ENCODE results near the gene KCTD7.

DNA sequence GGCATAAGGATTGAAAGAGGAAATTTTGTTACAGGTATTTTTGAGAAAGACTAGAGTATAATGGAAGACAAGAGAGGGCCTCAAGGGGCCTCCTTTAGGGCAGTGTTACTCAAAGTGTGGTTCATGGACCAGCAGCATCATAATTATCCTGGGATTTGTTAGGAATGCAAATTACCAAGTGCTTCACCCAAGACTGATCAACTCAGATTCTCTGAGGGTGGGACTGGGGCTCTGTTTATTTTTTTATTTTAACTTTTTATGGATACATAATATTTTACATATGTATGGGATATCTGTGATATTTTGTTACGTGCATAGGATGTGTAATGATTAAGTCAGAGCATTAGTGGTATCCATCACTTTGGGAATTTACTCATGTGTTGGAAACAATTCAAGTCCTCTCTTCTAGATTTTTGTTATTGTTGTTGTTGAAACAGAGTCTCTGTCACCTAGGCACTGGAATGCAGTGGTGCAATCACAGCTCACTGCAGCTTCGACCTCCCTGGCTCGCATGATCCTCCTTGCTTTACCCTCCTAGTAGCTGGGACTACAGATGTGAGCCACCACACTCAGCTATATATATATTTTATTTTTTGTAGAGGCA is 2.2 kb upstream of the KCTD7 start:
- TF ChIP-seq POLR2AphosphoS5 (IDR thresholded peaks at IDR 0.05; ENCODE audit: borderline replicate concordance, low read depth, low read length) (no peak), EZH2 (IDR thresholded peaks at IDR 0.05) (no peak), FOXP2 (optimal IDR thresholded peaks at IDR 0.05; ENCODE audit: control extremely low read depth, extremely low read length, insufficient read depth) (no peak)

All from SK-N-MC (cell line).